Measurements from ENCODE around the gene EYA4. TPM values are rescaled to one million over a fixed set of nuclear protein-coding genes. Genes with fewer than 3 reads are reported as not detected.

Gene EYA4
- total and polyA plus RNA-seq, 2 donors (not counting 1 experiment from before 2014, with no cell fraction given) = 4.6 to 38.0 TPM

- Histone ChIP-seq H3K4me1 (ENCODE audit: control insufficient read depth, extremely low read depth, insufficient read depth, low read length) (peaks cover 4% of the 10 kb centered on the region), H3K4me3 (replicated peaks in 1 of 4; ENCODE audit: control extremely low read depth in 1 of 4, insufficient read depth in 1 of 4, low read depth in 3 of 4, low read length in 4 of 4) (peak overlapping the region; percentile 26 to 47 (median 35)), H3K9me3 (ENCODE audit: control insufficient read depth, insufficient read depth, low read depth, low read length) (no peaks in the 10 kb centered on the region), H3K27me3 (ENCODE audit: control insufficient read depth, insufficient read depth, low read length) (no peaks in the 10 kb centered on the region), H3K36me3 (ENCODE audit: control insufficient read depth, insufficient read depth, low read length) (no peaks in the 10 kb centered on the region), H4K20me1 (ENCODE audit: control insufficient read depth, extremely low read depth, insufficient read depth, low read length) (no peaks in the 10 kb centered on the region), H3K79me2 (ENCODE audit: control insufficient read depth, insufficient read depth, low read length) (no peaks in the 10 kb centered on the region), H3K27ac (ENCODE audit: insufficient read depth, low read length) (peak overlapping the region; percentile 63), H3K4me2 (ENCODE audit: extremely low read depth, insufficient read depth, low read length) (peak overlapping the region; percentile 88), H3K9ac (ENCODE audit: insufficient read depth, low read length) (peak overlapping the region; percentile 17), H2AFZ (ENCODE audit: low read length) (peak overlapping the region; percentile 38)
- TF ChIP-seq, protein P1, sequence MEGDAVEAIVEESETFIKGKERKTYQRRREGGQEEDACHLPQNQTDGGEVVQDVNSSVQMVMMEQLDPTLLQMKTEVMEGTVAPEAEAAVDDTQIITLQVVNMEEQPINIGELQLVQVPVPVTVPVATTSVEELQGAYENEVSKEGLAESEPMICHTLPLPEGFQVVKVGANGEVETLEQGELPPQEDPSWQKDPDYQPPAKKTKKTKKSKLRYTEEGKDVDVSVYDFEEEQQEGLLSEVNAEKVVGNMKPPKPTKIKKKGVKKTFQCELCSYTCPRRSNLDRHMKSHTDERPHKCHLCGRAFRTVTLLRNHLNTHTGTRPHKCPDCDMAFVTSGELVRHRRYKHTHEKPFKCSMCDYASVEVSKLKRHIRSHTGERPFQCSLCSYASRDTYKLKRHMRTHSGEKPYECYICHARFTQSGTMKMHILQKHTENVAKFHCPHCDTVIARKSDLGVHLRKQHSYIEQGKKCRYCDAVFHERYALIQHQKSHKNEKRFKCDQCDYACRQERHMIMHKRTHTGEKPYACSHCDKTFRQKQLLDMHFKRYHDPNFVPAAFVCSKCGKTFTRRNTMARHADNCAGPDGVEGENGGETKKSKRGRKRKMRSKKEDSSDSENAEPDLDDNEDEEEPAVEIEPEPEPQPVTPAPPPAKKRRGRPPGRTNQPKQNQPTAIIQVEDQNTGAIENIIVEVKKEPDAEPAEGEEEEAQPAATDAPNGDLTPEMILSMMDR (conservative IDR thresholded peaks at IDR 0.05 in 1 of 2, IDR thresholded peaks at IDR 0.05 in 1 of 2; ENCODE audit: low read depth in 1 of 2, low read length in 2 of 2) = peak; percentile 98 to 99
- no peak for TF ChIP-seq EZH2 (IDR thresholded peaks at IDR 0.05; ENCODE audit: low read length, missing control alignments)
- peak; percentile 83 to 88 for DNase-seq (ENCODE audit: low read depth in 2 of 2)
These were observed 328.1 kb downstream of the EYA4 start for GRCh38 chr6:133568970-133569889.

DNA sequence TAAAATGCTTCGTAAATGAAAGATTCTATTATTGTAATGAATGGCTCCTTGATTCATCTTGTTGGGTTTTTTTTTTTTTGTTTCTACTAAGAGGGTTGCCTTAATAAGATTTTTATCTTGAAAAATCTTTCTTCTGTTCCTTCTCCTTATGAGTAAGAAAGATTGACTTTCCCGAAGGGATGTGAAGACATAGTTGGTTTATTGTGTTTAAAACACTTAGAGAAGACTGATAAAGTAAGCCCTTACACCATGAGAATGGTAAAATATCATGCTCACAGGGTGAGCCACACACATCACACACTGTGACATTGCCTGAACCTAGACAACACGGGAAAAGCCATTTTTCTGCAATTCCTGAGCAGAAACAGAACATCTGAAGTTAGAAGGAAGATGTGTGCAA lies 330.5 kb downstream of the EYA4 start:
- Histone ChIP-seq H3K9ac (ENCODE audit: insufficient read depth, low read length) (no peak overlapping the region), H2AFZ (ENCODE audit: low read length) (no peak overlapping the region), H3K9me3 (ENCODE audit: control insufficient read depth, insufficient read depth, low read depth, low read length) (no peaks in the 10 kb centered on the region), H3K79me2 (ENCODE audit: control insufficient read depth, insufficient read depth, low read length) (no peaks in the 10 kb centered on the region), H3K27ac (ENCODE audit: insufficient read depth, low read length) (no peak overlapping the region), H4K20me1 (ENCODE audit: control insufficient read depth, extremely low read depth, insufficient read depth, low read length) (no peaks in the 10 kb centered on the region), H3K4me2 (ENCODE audit: extremely low read depth, insufficient read depth, low read length) (no peak overlapping the region), H3K4me1 (ENCODE audit: control insufficient read depth, extremely low read depth, insufficient read depth, low read length) (peaks cover 4% of the 10 kb centered on the region), H3K4me3 (replicated peaks in 1 of 4; ENCODE audit: control extremely low read depth in 1 of 4, insufficient read depth in 1 of 4, low read depth in 3 of 4, low read length in 4 of 4) (no peak overlapping the region), H3K27me3 (ENCODE audit: control insufficient read depth, insufficient read depth, low read length) (no peaks in the 10 kb centered on the region), H3K36me3 (ENCODE audit: control insufficient read depth, insufficient read depth, low read length) (no peaks in the 10 kb centered on the region)
- no peak for TF ChIP-seq EZH2 (IDR thresholded peaks at IDR 0.05; ENCODE audit: low read length, missing control alignments)
- TF ChIP-seq, protein P1 (conservative IDR thresholded peaks at IDR 0.05 in 1 of 2, IDR thresholded peaks at IDR 0.05 in 1 of 2; ENCODE audit: low read depth in 1 of 2, low read length in 2 of 2) = no peak
- DNase-seq (ENCODE audit: low read depth in 2 of 2) = no peak

DNA sequence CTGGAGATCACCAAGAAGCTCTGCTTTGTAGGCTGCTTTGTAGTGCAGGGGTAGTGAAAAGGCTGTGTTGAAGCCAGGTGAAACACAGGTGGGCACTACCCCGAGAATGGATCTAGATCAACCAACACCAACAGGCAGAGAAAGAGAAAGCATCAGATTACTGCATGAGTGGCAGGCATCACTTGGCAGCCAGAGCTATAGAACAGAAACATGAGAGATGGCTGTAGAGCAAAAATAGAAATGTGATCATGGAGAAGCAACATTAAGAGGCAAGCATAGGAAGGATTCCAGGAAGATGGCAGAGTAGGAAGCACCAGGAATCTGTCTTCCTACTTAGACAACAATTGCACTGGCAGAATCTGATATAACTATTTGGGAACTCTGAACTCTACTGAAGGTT lies 336.7 kb downstream of the EYA4 start:
- H3K27ac ChIP-seq (ENCODE audit: insufficient read depth, low read length) = no peak overlapping the region
- H4K20me1 ChIP-seq (ENCODE audit: control insufficient read depth, extremely low read depth, insufficient read depth, low read length) = no peaks in the 10 kb centered on the region
- DNase-seq (ENCODE audit: low read depth in 2 of 2) = no peak
- H2AFZ ChIP-seq (ENCODE audit: low read length) = no peak overlapping the region
- no peaks in the 10 kb centered on the region for H3K27me3 ChIP-seq (ENCODE audit: control insufficient read depth, insufficient read depth, low read length)
- H3K9ac ChIP-seq (ENCODE audit: insufficient read depth, low read length) = no peak overlapping the region
- no peak for TF ChIP-seq EZH2 (IDR thresholded peaks at IDR 0.05; ENCODE audit: low read length, missing control alignments)
- TF ChIP-seq, protein P1 (conservative IDR thresholded peaks at IDR 0.05 in 1 of 2, IDR thresholded peaks at IDR 0.05 in 1 of 2; ENCODE audit: low read depth in 1 of 2, low read length in 2 of 2) = no peak
- no peaks in the 10 kb centered on the region for H3K4me1 ChIP-seq (ENCODE audit: control insufficient read depth, extremely low read depth, insufficient read depth, low read length)
- H3K79me2 ChIP-seq (ENCODE audit: control insufficient read depth, insufficient read depth, low read length) = no peaks in the 10 kb centered on the region
- H3K4me2 ChIP-seq (ENCODE audit: extremely low read depth, insufficient read depth, low read length) = no peak overlapping the region
- H3K4me3 ChIP-seq (replicated peaks in 1 of 4; ENCODE audit: control extremely low read depth in 1 of 4, insufficient read depth in 1 of 4, low read depth in 3 of 4, low read length in 4 of 4) = no peak overlapping the region
- H3K9me3 ChIP-seq (ENCODE audit: control insufficient read depth, insufficient read depth, low read depth, low read length) = no peaks in the 10 kb centered on the region
- H3K36me3 ChIP-seq (ENCODE audit: control insufficient read depth, insufficient read depth, low read length) = no peaks in the 10 kb centered on the region
